OCI-LY3 (cell line): ENCODE data around the gene PKP3.

Source experiments
- H2AFZ ChIP-seq: fragments of 200-600, 300-600 bp; shearing (Covaris generic); 2 replicates; pipeline ENCODE4 v1.6.0; 2014; ENCODE audit warnings: antibody characterized with exemption, low read depth, low read length
- H3K27ac ChIP-seq: fragments of 200-600, 300-600 bp; sonication (generic); 2 replicates; pipeline ENCODE4 v1.5.1; 2014; ENCODE audit warnings: mild to moderate bottlenecking, low read length, moderate library complexity, mixed read lengths
- H3K27me3 ChIP-seq: fragments of 200-600, 300-600 bp; sonication (generic); 2 replicates; pipeline ENCODE4 v1.6.1; 2014; ENCODE audit warnings: low read depth, low read length, mixed read lengths
- H3K36me3 ChIP-seq: fragments of 200-600, 300-600 bp; sonication (generic); replicated peaks from 2 replicates; pipeline ENCODE3; 2014; ENCODE audit warnings: low read depth, low read length, mixed read lengths
- H3K4me1 ChIP-seq: fragments of 300-600, 200-600 bp; sonication (generic); 2 replicates; pipeline ENCODE4 v1.6.1; 2014; ENCODE audit warnings: low read length, mixed read lengths
- H3K4me2 ChIP-seq: fragments of 200-600, 300-600 bp; sonication (generic); 2 replicates; pipeline ENCODE4 v1.6.1; 2014; ENCODE audit warnings: low read length, mixed read lengths
- H3K4me3 ChIP-seq: fragments of 300-600, 200-600 bp; sonication (generic); 2 replicates; pipeline ENCODE4 v1.5.1; 2014; ENCODE audit warnings: antibody characterized with exemption, mild to moderate bottlenecking, low read length, moderate library complexity
- H3K79me2 ChIP-seq: fragments of 300-600, 200-600 bp; shearing (Covaris generic); 2 replicates; pipeline ENCODE4 v1.6.1; 2014; ENCODE audit warnings: mild to moderate bottlenecking, low read length, mixed read lengths
- H3K9ac ChIP-seq: fragments of 300-600, 200-600 bp; shearing (Covaris generic); 2 replicates; pipeline ENCODE4 v1.6.0; 2014; ENCODE audit warnings: mild to moderate bottlenecking, low read length, moderate library complexity
- H3K9me3 ChIP-seq: fragments of 200-600, 300-600 bp; shearing (Covaris generic); 2 replicates; pipeline ENCODE4 v1.6.1; 2014; ENCODE audit warnings: low read length, mixed read lengths; ENCODE audit not compliant: insufficient read depth
- H4K20me1 ChIP-seq: fragments of 200-600, 300-600 bp; sonication (generic); 2 replicates; pipeline ENCODE4 v1.6.1; 2016; ENCODE audit warnings: low read length, mixed read lengths; ENCODE audit not compliant: insufficient read depth
- EZH2phosphoT487 ChIP-seq: fragments of 200-600 bp; shearing (Covaris generic); IDR thresholded peaks from 2 replicates; pipeline ENCODE4 v1.6.1; 2018; ENCODE audit warnings: antibody characterized with exemption, mixed run types, low read depth
- TF ChIP-seq, protein P1 (sequence below): fragments of 200-600, 300-600 bp; sonication (generic); IDR thresholded peaks from 2 replicates; pipeline ENCODE4 v1.5.1; 2014; ENCODE audit warnings: antibody characterized with exemption, low read length, low read depth

The PKP3 gene

DNA sequence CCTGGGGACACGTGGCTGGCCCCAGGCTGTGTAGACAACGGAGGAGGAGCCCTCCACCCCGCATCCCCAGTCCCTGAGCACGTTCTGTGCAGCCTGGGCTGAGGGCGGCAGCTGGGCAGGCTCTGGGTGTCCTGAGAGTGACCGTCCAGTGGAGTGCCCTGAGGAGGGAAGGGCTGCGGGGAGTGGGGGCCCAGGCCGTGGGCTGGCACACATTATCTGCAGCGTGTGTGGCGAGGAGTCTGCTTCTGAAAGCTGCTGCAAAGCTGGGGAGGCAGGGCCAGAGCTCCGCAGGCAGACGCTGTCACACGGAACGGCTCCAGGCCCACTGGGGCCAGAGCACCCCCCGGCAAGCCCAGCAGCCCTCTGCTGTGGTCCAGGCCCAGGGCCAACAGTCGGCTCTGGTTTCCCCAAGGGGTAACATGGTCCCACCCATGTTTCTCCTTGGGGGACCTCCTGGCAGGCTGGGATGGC lies 48.6 kb downstream of the PKP3 start:
- no peaks in the 10 kb centered on the region for H4K20me1 ChIP-seq
- H3K9me3 ChIP-seq = no peaks in the 10 kb centered on the region
- H3K79me2 ChIP-seq = no peaks in the 10 kb centered on the region
- no peak overlapping the region for H2AFZ ChIP-seq
- H3K9ac ChIP-seq = no peak overlapping the region
- TF ChIP-seq EZH2phosphoT487 = no peak
- TF ChIP-seq, protein P1, sequence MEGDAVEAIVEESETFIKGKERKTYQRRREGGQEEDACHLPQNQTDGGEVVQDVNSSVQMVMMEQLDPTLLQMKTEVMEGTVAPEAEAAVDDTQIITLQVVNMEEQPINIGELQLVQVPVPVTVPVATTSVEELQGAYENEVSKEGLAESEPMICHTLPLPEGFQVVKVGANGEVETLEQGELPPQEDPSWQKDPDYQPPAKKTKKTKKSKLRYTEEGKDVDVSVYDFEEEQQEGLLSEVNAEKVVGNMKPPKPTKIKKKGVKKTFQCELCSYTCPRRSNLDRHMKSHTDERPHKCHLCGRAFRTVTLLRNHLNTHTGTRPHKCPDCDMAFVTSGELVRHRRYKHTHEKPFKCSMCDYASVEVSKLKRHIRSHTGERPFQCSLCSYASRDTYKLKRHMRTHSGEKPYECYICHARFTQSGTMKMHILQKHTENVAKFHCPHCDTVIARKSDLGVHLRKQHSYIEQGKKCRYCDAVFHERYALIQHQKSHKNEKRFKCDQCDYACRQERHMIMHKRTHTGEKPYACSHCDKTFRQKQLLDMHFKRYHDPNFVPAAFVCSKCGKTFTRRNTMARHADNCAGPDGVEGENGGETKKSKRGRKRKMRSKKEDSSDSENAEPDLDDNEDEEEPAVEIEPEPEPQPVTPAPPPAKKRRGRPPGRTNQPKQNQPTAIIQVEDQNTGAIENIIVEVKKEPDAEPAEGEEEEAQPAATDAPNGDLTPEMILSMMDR = no peak
- H3K27me3 ChIP-seq = no peaks in the 10 kb centered on the region
- no peak overlapping the region for H3K4me2 ChIP-seq
- no peaks in the 10 kb centered on the region for H3K36me3 ChIP-seq
- H3K27ac ChIP-seq = no peak overlapping the region
- H3K4me1 ChIP-seq = peaks cover 8% of the 10 kb centered on the region
- H3K4me3 ChIP-seq = no peak overlapping the region

DNA sequence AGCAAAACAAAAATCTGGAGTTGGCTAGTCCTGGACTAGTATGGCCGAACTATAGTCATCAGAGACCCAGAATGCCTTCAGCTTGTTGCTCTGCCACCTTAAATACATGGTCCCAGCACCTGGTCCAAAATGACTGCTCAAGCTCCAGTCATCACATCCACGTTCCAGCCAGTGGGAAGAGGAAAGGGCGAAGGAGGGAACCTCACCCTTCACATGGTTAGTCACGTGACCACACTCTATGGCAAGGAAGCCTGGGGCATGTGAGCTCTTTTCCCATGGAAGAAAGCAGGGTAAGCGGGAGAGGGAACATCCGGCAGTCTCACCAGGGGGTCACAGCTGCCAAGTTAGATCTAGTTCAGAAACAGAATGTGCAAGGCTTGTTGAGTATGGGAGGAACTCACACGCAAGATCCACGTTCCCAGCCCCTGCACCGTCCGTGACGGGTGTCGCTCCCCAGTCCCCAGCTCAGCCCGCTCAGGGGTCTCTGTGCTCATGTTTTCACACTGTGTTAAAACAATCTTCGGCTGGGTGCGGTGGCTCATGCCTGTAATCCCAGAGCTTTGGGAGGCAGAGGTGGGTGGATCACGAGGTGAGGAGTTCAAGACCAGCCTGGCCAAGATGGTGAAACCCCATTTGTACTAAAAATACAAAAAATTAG lies 49.7 kb downstream of the PKP3 start:
- H3K4me1 ChIP-seq = peaks cover 10% of the 10 kb centered on the region
- TF ChIP-seq, protein P1 = no peak
- no peak for TF ChIP-seq EZH2phosphoT487
- H4K20me1 ChIP-seq = no peaks in the 10 kb centered on the region
- H3K79me2 ChIP-seq = 0 out of 2 replicates have a peak, but pooled peaks cover 2% of the 10 kb centered on the region
- H3K27me3 ChIP-seq = no peaks in the 10 kb centered on the region
- H3K4me2 ChIP-seq = no peak overlapping the region
- no peak overlapping the region for H3K27ac ChIP-seq
- H3K9ac ChIP-seq = no peak overlapping the region
- H3K9me3 ChIP-seq = no peaks in the 10 kb centered on the region
- H2AFZ ChIP-seq = no peak overlapping the region
- H3K36me3 ChIP-seq = no peaks in the 10 kb centered on the region
- no peak overlapping the region for H3K4me3 ChIP-seq

DNA sequence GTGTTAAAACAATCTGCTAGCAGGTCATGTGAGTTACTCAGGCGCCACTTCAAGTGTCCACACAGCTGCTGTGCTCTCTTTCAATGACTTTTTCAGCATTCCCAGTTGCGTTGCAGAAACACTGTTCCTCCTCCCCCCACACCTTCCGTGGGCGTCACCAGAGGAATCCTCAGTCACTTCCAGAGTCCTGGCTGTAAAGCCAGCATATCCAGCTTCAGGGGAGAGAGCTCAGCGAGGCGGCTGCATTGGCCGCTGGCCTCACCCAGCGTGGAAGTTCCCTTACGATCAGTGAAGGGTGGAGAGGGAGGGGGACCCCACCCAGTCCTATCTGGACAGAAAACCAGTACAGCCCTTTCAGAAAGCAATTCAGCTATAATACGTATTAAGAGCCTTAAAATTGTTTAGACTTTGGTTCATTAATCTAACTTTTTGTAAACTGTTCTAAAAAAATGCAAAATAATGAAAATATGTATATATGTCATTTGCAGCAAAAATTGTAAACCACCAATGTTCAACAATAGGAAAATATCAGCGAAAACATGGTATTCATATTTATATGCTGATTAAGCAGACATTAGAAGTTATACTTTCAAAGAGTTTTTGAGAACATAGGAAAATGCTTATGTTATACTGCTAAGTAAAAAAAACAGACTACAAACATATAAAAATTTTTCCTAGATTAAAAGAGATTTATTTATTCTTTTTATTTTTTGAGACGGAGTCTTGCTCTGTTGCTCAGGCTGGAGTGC lies 50.6 kb downstream of the PKP3 start:
- Histone ChIP-seq H3K27ac (no peak overlapping the region), H3K4me2 (0 out of 2 replicates have a peak overlapping the region, but pooled peaks have one; percentile 22), H3K4me1 (peaks cover 19% of the 10 kb centered on the region), H3K9ac (no peak overlapping the region; the same call in 1 of the 2 replicates), H2AFZ (peak overlapping the region; percentile 75), H3K27me3 (no peaks in the 10 kb centered on the region), H3K36me3 (no peaks in the 10 kb centered on the region), H3K9me3 (no peaks in the 10 kb centered on the region), H4K20me1 (no peaks in the 10 kb centered on the region), H3K79me2 (peaks cover 10% of the 10 kb centered on the region), H3K4me3 (no peak overlapping the region)
- TF ChIP-seq, protein P1 = no peak
